GM19023 (cell line): ENCODE measurements around the gene CASP1.

Source experiments
- ATAC-seq: cut with Tn5 transposase; IDR thresholded peaks from one replicate; pipeline ENCODE4 v1.9.1; 2021; ENCODE audit warnings: mild to moderate bottlenecking, moderate library complexity; ENCODE audit not compliant: unreplicated experiment

CASP1 gene

GRCh38 chr11:104995001-104995408, 39.9 kb downstream of the CASP1 start:
- no peak for ATAC-seq

- ATAC-seq: no peak
Observed at GRCh38 chr11:104992781-104993180, 42.2 kb downstream of the CASP1 start.

- no peak for ATAC-seq
Observed at GRCh38 chr11:104991994-104992393, 43.0 kb downstream of the CASP1 start.

- ATAC-seq: no peak
Observed at GRCh38 chr11:104984808-104985207, 50.1 kb downstream of the CASP1 start.

GRCh38 chr11:104979839-104980238, 55.1 kb downstream of the CASP1 start:
- ATAC-seq: no peak
